GM12874 (cell line): ENCODE measurements around the gene TMEM81.

ENCODE experiments used
- TF ChIP-seq, protein P1 (sequence below): IDR thresholded peaks from 2 replicates; pipeline ENCODE4 v1.5.1; 2011; ENCODE audit warnings: low read depth, mild to moderate bottlenecking, control low read depth, low read length, moderate library complexity; ENCODE audit not compliant: insufficient read depth

TMEM81 gene

DNA sequence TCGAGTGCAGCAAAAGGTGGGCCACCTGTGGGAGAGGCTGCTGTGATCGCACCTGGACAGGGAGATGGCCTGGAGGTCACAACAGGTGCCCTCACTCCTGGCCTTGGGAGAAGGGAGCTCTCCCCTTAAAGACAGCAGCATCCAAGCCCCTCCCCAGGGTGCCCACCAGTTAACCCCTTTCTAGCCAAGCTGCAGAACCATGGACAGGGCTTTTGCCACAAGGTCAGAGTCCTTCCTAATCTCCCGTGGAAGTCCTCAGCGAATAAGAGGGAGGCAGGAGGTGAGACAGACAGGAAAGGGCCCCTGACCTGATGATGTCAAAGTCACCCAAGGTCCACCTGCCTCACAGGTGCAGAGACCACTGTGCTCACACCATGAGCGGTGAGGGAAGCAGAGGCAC, 39.5 kb downstream of the TMEM81 start:
- TF ChIP-seq, protein P1, sequence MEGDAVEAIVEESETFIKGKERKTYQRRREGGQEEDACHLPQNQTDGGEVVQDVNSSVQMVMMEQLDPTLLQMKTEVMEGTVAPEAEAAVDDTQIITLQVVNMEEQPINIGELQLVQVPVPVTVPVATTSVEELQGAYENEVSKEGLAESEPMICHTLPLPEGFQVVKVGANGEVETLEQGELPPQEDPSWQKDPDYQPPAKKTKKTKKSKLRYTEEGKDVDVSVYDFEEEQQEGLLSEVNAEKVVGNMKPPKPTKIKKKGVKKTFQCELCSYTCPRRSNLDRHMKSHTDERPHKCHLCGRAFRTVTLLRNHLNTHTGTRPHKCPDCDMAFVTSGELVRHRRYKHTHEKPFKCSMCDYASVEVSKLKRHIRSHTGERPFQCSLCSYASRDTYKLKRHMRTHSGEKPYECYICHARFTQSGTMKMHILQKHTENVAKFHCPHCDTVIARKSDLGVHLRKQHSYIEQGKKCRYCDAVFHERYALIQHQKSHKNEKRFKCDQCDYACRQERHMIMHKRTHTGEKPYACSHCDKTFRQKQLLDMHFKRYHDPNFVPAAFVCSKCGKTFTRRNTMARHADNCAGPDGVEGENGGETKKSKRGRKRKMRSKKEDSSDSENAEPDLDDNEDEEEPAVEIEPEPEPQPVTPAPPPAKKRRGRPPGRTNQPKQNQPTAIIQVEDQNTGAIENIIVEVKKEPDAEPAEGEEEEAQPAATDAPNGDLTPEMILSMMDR: no peak

DNA sequence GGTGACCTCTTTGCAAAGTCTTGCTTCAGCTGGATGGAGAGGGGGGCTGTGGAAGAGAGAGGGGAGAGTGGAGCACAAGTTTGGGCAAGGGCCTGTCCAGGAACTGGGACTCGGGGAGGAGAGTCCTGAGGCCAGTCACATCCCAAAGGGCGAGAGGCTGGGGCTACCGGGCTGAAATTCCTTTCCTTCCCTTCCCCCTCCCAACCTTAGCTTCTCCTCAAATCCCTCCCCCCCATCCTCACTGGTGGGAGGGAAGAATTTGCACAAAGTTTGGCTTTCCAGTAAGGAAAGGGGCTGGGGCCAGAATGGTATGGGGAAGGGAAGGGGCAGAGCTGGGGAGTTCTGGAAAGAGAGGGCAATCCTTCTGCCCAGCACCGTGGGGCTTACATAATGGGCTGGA, 40.4 kb downstream of the TMEM81 start:
- TF ChIP-seq, protein P1: no peak

DNA sequence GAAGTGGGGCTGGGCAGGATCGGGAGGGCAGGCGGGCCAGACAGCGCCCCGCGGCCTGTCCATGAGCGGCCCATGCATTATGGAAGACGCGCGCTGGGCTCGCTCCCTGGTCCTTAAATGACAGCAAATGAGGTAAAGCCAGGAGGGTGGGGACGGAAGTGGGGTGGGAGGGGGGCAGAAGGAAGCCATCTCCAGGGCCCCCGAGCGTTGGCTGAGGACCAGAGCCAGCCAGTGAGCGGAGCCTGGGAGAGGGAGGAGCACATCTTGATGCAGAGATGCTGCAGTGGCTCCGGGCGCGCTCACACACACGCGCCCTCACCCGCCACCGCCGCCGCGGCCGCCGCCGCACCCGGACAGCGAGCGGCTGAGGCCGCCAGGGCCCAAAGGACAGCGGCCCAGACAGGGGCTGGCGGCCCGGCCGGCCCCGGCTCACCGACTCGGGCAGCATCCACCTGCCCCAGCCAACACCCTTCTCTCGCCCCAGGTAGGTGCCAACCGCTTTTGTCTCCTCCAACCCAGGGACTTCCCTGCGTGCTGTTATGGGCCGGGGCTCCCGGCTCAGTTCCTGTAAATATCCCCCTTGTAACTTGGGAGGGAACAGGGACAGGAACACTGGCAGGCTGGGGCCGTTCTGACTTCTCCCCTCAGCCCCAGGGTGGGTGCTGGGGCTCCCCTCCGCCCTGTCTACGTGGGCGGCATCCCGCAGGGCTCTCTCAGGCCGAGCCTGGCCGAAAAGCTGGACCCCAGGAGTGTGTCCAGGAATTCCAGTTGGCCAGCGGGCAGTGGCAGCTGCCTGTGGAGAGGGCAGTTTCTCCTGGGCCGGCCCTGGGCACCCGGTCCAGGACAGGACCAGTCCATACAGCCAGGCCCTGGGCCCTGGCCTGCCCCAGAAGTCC, 41.1 kb downstream of the TMEM81 start, which contains the start of gene CNTN2:
TSS of gene CNTN2 (plus strand) at position 302 of the 896 bp plus-strand sequence. CDS start 9,974 bp downstream, outside the sequence.
- TF ChIP-seq, protein P1: no peak

DNA sequence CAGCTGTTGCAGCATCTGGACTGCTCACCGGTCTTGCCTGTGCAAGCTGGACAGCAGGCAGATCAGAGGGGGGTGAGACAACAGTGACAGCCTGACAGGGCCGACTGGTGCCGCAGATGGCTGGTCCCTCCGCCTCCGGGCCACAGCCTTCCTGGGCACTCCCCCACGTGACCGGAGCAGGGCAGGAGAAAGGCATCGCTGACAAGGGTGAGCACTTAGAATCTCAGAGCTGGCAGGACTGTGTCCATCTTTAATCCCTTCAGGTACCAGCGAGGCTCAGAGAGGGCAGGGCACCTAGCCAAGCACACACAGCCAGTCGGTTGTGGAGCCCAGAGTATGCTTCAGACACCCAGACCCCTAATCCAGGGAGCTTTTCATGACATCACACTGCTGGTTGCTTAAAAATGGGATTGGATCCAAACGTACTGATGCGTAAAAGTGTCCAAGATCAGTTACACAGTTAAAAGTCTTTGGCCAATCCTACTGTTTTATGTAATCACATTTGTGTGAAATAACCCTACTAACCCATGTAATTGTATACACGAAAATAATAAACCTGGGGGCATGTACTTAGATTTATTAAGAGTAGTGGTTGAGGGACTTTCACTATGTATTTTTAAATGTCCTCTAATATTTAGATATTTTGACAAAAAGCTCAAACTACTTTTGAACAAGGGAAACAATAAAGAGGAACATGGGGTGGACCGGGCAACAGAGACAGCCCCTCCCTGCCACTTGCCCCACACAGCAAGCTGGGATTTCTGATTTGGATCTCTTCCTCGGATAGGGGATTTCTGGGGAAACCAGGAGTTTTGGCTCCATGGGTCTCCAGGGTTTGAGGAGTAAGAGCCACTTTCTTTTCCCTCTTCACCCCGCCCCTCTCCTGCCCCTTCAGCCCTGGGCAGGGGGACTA, 42.0 kb downstream of the TMEM81 start:
- TF ChIP-seq, protein P1: no peak

DNA sequence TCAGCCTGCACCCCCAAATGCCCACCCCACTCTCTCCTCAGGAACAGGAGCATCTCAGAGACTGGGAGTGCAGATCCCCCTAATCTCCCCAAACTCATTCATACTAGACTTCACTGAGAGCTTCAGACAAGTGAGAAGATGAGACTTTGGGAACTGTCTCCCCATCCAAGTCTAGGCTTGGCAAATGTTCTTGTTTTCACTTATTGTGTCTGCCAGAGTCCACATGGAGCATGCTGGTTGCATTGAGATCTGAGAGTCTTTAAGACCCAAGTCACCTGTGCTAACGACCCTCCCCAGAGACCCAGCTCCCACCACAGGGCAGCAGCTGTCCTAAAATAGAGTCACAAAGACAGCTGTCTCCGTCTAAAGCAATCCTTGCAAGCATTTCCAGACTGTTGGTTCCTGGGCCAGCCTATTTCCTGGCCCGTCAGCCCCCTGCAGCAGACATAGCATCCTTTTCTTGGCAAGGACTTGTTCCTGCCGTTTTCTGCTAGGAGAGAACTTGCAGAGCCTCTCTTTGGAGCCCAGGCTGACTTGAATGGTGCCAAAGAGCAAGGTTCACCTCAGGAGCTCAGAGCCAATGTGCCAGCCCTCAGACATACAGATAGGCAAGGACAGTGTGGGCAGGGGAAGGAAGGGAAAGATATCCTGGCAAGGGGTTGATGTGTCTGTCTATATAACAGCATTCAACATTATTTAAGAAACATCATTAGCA, 43.1 kb downstream of the TMEM81 start:
- TF ChIP-seq, protein P1: no peak

DNA sequence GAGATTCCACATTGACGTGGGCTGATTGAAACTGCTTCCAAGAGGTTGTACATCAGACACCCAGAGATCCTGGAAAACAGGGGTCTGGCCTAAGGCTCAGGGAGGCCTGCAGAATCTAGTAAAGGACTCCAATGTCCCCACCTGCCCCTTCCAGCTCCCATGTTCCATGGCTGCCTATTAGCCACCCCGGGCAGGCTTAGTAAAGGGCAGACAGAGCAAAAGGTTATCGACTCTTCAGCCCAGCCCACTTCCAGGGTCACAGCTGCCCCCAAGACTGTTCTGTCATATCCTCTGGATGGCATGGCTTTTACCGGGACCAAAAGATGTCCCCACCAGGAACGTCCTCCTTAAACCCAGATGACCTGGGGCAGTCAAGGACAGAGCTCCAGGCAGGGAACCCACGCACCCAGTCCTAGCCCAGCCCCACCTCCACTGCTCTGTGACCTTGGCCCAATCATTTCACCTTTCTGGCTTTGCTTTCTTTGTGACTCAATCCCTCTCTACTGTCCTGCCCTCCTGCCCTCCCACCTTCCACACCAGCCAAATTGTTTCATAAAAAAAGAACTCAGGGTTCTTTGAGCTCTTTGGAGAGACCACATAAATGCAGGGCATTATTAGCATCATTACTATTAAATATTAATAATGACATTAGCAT, 46.0 kb downstream of the TMEM81 start:
- TF ChIP-seq, protein P1: no peak
